Measurements from ENCODE around the gene CNR2.
"Not testable (repeated sequence)": the region's sequence is repeated elsewhere in the genome, so short reads cannot be mapped to it uniquely, and the experiment has no call there.

Gene CNR2

DNA sequence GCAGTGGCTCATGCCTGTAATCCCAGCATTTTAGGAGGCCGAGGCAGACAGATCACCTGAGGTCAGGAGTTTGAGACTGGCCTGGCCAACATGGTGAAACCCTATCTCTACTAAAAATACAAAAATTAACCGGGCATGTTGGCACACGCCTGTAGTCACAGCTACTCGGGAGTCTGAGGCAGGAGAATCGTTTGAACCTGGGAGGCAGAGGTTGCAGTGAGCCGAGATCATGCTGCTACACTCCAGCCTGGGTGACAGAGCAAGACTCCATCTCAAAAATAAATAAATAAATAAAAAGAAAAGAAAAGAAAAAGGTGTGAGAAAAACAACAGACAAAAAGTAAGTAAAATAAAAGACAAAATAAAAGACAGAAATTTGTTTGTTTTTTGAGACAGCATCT, 79.0 kb downstream of the CNR2 start:
- DNase-seq (ENCODE audit: low read depth): not testable (repeated sequence)

DNA sequence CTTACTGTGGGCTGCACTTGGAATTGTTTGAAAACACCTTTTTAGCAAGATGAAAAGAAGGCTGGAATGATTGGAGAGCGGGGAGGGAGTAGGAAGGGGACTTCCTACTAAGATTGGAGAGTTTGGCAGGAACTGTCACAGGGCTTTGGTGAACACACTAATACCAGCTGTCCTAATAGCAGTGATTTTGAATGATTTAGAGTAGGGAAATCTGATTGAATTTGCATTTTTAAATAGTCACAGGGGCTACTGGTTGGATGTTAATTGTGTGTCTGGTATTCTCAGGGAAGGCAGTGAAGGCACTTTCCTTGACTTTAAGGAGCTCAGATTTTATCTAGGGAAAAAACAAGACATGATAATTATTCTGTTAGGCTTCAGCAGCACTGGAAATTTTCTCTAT, 85.4 kb downstream of the CNR2 start:
- DNase-seq (ENCODE audit: low read depth): no peak

DNA sequence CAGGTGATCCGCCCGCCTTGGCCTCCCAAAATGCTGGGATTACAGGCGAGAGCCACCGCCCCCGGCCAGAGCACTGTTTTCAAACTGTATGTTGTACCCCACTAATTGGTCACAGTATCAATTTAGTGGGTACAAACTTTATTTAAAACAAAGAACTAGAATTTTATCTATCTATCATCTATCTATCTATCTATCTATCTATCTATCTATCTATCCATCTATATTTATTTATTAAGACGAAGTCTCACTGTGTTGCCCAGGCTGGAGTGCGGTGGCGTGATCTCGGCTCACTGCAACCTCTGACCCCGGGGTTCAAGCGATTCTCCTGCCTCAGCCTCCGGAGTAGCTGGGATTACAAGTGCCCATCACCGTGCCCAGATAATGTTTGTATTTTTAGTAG, 86.6 kb downstream of the CNR2 start:
- not testable (repeated sequence) for DNase-seq (ENCODE audit: low read depth)

DNA sequence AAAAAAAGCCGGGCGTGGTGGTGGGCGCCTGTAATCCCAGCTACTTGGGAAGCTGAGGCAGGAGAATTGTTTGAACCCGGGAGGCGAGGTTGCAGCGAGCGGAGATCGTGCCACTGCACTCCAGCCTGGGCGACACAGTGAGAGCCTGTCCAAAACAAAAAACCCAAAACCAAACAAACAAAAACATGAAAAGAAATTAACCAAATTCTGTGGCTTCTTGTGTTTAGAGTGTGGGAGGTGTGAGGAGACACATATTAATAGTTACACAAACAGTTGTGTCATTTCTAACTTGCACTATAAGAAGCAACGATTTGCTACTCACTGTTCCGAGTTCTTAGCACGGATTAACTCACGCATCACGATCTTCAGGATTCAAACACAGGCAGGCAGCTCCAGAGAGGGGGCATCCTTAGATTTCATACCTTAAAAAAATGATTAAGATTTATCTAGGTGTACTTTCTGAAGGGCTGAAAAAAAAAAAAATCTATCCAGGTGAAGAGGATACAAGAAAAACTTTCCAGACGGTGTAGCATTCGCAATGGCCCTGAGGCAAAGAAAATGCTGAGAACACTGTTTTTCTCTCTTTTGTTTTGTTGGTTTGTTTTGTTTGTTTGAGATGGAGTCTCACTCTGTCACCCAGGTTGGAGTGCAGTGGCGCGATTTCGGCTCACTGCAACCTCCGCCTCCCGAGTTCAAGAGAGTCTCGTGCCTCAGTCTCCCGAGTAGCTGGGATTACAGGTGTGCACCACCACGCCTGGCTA, 87.2 kb downstream of the CNR2 start:
- no peak for DNase-seq (ENCODE audit: low read depth)

DNA sequence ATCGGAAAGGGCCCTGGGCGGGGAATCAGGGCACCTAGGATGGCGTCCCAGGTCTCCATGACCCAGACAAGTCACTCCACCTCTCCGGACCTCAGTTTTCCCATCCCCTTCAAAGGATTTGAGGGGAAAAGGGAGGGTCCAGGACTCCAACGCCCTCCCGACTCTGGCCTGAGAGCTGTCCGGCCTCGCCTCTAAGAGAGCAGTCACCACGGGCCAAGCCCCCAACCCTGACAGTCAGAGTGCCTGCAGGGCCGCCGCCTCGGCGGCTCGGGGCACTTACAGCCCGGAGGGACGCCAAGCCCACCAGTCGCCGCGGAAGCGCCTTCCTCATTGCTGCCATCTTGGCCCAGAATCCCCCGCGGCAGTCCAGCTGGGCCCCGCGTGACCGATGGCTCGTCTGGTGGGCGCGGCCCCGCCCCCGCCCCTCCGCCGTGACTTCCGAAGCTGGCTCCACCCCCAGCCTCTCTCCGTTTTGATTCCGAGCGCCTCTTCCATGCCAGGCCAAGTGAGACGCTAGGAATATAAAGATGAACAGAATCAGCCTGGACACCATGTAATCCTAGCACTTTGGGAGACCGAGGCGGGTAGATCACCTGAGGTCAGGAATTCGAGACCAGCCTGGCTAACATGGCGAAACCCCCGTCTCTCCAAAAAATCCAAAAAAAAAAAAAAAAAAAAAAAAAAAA, 87.9 kb downstream of the CNR2 start, which contains the start of gene HMGCL:
Gene HMGCL, minus strand, starts transcription at position 354 of the 686 bp plus-strand sequence. Its CDS starts 14 bp downstream, at position 340.
- peak; percentile 66 for DNase-seq (ENCODE audit: low read depth)

DNA sequence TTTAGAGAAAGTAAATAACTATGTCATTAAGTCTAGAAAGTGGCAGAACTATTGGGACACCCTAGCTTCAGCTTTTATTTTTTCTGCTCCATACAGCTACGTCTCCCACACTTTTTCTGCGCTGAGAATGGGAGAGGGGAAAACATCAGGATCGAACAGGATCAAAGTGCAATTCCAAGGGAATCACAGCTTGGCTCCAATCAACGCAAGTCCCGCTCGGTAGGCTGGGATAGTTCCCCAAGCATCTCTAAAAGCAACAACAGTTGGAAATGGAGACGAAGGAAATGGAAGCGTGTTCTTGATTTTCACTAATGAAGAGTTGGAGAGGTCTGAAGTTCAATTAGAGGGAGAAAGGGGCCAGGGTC, 88.5 kb downstream of the CNR2 start:
- DNase-seq (ENCODE audit: low read depth): no peak

DNA sequence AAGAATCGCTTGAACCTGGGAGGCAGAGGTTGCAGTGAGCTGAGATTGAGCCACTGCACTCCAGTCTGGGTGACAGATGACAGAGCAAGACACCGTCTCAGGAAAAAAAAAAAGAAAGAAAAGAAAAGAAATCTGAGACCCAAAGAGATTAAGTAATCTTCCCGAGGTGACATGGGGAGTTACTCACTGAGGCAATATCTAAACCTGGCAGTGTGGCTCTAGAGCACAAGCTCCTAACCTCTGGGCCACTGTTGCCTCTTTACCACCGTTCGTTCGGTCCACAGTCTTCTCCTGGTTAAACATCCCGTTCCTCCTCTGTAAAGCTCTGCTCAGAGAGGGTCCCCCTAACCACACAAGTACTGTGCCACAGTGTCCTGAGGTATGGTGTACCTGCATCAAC, 89.4 kb downstream of the CNR2 start:
- no peak for DNase-seq (ENCODE audit: low read depth)
